ENCODE data around the gene IRAG1.

IRAG1 gene

DNA sequence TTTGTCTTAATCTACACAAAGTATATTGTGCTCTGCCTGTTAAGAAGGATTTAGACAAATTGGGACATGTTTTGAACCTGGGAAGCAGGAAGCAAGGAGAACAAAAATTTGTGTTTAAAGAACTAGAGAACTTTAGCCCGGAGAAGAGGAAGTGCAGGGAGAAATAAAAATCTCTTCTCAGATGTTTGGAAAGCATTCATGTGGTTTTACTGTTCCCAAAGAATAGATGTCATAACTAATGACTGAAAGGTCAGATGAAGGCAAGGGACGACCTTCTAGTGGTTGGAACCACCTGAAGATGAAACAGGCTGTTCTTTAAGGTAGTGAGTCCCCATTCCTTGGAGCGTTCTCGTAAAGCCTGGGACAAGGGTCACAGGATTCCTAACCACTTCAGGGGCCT, 38.3 kb downstream of the IRAG1 start:
- DNase-seq (ENCODE audit: low read depth, low spot score), result no peak
- H3K36me3 ChIP-seq (ENCODE audit: control insufficient read depth, insufficient read depth, low read length), result no peaks in the 10 kb centered on the region
- H3K27ac ChIP-seq (ENCODE audit: low read length), result no peak overlapping the region
- H3K4me3 ChIP-seq (ENCODE audit: low read length), result no peak overlapping the region
- no peaks in the 10 kb centered on the region for H3K9me3 ChIP-seq (ENCODE audit: control insufficient read depth, insufficient read depth, low read length)
- 0 out of 2 replicates have a peak, but pooled peaks cover 1% of the 10 kb centered on the region for H3K4me1 ChIP-seq (ENCODE audit: control insufficient read depth, insufficient read depth, low read length)
- no peaks in the 10 kb centered on the region for H3K27me3 ChIP-seq (ENCODE audit: control insufficient read depth, insufficient read depth, low read length)
- no CpG with 5 or more reads among the region's 4 CpGs for WGBS (ENCODE audit: insufficient coverage, insufficient read length)

DNA sequence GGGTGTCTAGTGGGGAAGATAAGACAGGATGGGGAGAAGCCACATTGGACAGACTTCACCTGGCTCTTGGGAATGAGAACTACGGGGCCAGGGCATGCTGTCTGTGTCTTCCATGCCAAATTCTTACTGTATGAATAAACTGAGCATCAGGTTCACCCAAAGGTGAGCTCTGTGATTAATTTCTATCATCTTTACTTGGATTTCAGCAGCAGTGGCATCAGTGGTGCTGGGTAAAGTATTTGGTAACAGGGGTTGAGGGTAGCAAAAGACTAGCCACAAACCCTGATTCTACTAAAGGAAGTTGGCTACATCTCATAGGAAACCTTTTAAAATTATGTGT, 38.8 kb downstream of the IRAG1 start:
- H3K36me3 ChIP-seq (ENCODE audit: control insufficient read depth, insufficient read depth, low read length), result no peaks in the 10 kb centered on the region
- no peak for DNase-seq (ENCODE audit: low read depth, low spot score)
- WGBS (ENCODE audit: insufficient coverage, insufficient read length), result no CpG with 5 or more reads among the region's 1 CpG
- no peaks in the 10 kb centered on the region for H3K9me3 ChIP-seq (ENCODE audit: control insufficient read depth, insufficient read depth, low read length)
- H3K27me3 ChIP-seq (ENCODE audit: control insufficient read depth, insufficient read depth, low read length), result no peaks in the 10 kb centered on the region
- H3K27ac ChIP-seq (ENCODE audit: low read length), result no peak overlapping the region
- H3K4me1 ChIP-seq (ENCODE audit: control insufficient read depth, insufficient read depth, low read length), result 0 out of 2 replicates have a peak, but pooled peaks cover 1% of the 10 kb centered on the region
- no peak overlapping the region for H3K4me3 ChIP-seq (ENCODE audit: low read length)

DNA sequence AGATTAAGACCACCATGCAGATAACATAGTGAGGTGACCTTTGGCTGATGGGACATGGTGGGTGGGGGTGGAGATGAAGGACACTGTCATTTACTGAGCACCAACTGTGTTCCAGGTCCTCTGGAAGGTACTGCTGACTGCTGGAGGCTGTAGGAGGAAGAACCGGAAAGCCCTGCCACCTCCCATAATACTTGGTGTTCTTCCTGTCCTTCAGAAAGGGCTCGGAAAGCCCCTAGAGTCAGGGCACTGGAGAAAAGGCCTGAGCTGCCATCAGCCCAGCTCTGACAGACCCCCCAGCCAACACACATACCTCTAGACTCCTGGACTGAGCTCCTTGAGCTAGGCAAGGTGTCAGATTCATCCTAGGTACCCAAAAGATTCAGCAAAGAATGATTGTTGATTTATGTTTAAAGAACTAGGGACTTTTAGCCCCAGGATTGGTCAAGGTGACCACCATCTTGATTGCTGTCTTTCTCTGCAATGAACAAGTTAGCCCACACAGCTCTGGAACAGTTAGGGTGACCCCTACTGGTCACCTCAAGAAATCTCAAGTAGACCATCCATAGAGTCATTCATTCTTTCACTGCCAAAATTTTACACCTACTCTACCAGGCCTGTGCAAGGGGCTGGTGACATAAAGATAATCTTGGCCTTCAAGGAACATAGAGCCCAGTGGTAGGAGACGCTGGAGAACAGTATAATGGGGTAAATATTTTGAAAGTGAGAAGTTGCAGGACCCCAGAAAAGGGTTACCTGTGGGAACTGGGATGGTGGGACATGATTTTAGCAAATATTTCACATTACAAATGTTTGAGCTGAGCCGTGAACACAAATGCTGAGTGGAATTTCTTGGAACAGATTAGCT, 39.4 kb downstream of the IRAG1 start:
- no peaks in the 10 kb centered on the region for H3K27me3 ChIP-seq (ENCODE audit: control insufficient read depth, insufficient read depth, low read length)
- DNase-seq (ENCODE audit: low read depth, low spot score), result peak; percentile 43
- H3K9me3 ChIP-seq (ENCODE audit: control insufficient read depth, insufficient read depth, low read length), result no peaks in the 10 kb centered on the region
- no peak overlapping the region for H3K27ac ChIP-seq (ENCODE audit: low read length)
- WGBS (ENCODE audit: insufficient coverage, insufficient read length), result no CpG with 5 or more reads among the region's 4 CpGs
- H3K36me3 ChIP-seq (ENCODE audit: control insufficient read depth, insufficient read depth, low read length), result no peaks in the 10 kb centered on the region
- H3K4me3 ChIP-seq (ENCODE audit: low read length), result no peak overlapping the region
- 0 out of 2 replicates have a peak, but pooled peaks cover 1% of the 10 kb centered on the region for H3K4me1 ChIP-seq (ENCODE audit: control insufficient read depth, insufficient read depth, low read length)

DNA sequence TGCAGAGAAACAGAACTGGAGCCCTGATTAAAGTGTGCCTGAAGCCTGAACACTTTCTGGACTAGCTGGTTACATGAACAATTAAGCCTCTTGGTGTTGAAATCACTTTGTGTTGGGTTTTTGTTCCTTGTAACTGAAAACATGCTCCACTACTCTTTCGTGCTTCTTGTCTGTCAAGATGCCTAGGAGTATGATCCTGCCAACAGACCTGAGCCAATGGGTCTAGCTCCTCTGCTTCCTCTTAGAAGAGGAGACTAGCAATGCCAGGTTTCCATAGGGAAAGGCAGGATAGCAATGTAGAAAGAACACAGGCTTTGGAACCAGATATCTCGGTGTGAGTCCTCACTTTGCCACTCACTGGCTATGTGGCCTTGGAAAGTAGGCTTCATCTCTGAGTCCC, 40.3 kb downstream of the IRAG1 start:
- no peak overlapping the region for H3K27ac ChIP-seq (ENCODE audit: low read length)
- H3K4me1 ChIP-seq (ENCODE audit: control insufficient read depth, insufficient read depth, low read length), result 0 out of 2 replicates have a peak, but pooled peaks cover 1% of the 10 kb centered on the region
- no peak overlapping the region for H3K4me3 ChIP-seq (ENCODE audit: low read length)
- H3K27me3 ChIP-seq (ENCODE audit: control insufficient read depth, insufficient read depth, low read length), result no peaks in the 10 kb centered on the region
- no peak for DNase-seq (ENCODE audit: low read depth, low spot score)
- no peaks in the 10 kb centered on the region for H3K36me3 ChIP-seq (ENCODE audit: control insufficient read depth, insufficient read depth, low read length)
- no CpG with 5 or more reads among the region's 2 CpGs for WGBS (ENCODE audit: insufficient coverage, insufficient read length)
- no peaks in the 10 kb centered on the region for H3K9me3 ChIP-seq (ENCODE audit: control insufficient read depth, insufficient read depth, low read length)

DNA sequence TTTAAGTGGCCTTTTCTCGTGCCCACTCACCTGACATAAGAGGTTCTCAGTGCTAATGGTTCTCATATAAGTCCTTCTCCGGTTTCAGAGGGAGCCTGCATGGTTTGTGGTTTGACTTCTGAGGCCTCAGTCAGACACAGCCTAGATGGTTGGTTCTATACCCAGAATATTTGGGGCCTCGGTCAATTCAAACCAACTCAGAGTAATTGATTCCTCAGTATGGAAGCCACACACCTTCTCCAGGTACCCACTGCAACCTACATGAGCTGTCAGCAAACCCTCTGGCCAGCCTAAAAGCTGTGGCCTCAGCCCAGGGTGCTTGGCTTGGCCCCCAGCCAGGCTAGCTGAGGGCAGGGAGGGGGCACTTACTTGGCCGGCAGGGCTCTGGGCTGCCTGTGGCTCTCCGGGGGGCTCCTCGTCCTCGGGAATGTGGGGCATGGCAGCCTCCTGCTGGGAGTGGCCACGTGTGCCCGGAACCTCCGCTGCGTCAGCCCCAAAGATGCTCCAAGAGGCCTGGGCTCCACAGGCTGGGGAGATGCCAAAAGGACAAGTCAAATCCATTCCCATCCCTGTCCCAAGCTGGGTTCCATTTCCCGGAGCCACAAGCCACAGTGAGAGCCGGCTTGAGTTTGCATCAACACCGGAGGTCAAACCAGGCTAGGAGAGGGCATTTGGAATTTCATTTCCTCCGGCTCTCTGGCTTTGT, 41.7 kb downstream of the IRAG1 start:
- no peak for DNase-seq (ENCODE audit: low read depth, low spot score)
- Histone ChIP-seq H3K27ac (ENCODE audit: low read length) (no peak overlapping the region), H3K36me3 (ENCODE audit: control insufficient read depth, insufficient read depth, low read length) (no peaks in the 10 kb centered on the region), H3K4me1 (ENCODE audit: control insufficient read depth, insufficient read depth, low read length) (0 out of 2 replicates have a peak, but pooled peaks cover 1% of the 10 kb centered on the region), H3K4me3 (ENCODE audit: low read length) (no peak overlapping the region), H3K9me3 (ENCODE audit: control insufficient read depth, insufficient read depth, low read length) (no peaks in the 10 kb centered on the region), H3K27me3 (ENCODE audit: control insufficient read depth, insufficient read depth, low read length) (no peaks in the 10 kb centered on the region)
- WGBS (ENCODE audit: insufficient coverage, insufficient read length), result no CpG with 5 or more reads among the region's 15 CpGs

DNA sequence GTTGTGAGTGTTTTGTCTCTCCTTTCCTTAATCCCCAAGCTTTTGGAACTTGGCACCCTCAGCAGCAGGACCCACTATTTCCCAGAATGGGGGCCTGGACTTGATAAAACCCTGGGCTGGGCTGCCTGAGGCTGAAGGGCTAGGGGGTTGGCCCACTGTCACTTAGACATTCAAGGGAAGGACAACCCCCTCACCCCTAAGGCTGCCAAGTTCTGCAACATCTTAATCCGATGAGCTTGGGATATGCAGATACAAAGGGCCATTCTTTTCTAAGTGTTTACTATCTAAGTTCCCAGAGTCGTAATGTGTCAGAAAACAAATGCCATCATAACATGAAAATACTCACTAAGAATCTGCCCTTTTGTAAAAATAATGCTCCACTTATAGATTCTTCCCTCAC, 42.9 kb downstream of the IRAG1 start:
- 0 out of 2 replicates have a peak, but pooled peaks cover 1% of the 10 kb centered on the region for H3K4me1 ChIP-seq (ENCODE audit: control insufficient read depth, insufficient read depth, low read length)
- no peak overlapping the region for H3K27ac ChIP-seq (ENCODE audit: low read length)
- no peaks in the 10 kb centered on the region for H3K36me3 ChIP-seq (ENCODE audit: control insufficient read depth, insufficient read depth, low read length)
- H3K9me3 ChIP-seq (ENCODE audit: control insufficient read depth, insufficient read depth, low read length), result no peaks in the 10 kb centered on the region
- no peak overlapping the region for H3K4me3 ChIP-seq (ENCODE audit: low read length)
- WGBS (ENCODE audit: insufficient coverage, insufficient read length), result no CpG with 5 or more reads among the region's 2 CpGs
- no peaks in the 10 kb centered on the region for H3K27me3 ChIP-seq (ENCODE audit: control insufficient read depth, insufficient read depth, low read length)
- no peak for DNase-seq (ENCODE audit: low read depth, low spot score)

DNA sequence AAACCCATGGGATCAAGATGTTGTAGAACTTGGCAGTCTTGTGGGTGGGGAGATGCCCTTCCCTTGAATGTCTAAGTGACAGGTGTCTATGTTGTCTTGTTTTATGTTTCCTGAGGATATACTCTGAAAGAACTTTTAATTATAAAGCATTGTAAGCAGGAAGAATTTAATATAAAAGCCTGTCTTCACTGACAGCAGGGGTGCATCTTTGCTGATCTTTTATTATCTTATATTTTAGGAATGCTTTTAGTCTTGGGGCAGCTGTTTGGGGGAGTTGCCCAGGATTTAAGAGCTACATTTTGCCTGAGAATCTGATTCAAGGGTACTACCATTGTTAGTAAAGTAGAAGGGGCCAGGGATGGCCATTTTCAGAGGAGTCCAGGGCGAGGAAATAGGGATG, 43.4 kb downstream of the IRAG1 start:
- no peak for DNase-seq (ENCODE audit: low read depth, low spot score)
- no CpG with 5 or more reads among the region's 1 CpG for WGBS (ENCODE audit: insufficient coverage, insufficient read length)
- Histone ChIP-seq H3K4me3 (ENCODE audit: low read length) (no peak overlapping the region), H3K4me1 (ENCODE audit: control insufficient read depth, insufficient read depth, low read length) (0 out of 2 replicates have a peak, but pooled peaks cover 1% of the 10 kb centered on the region), H3K27me3 (ENCODE audit: control insufficient read depth, insufficient read depth, low read length) (no peaks in the 10 kb centered on the region), H3K9me3 (ENCODE audit: control insufficient read depth, insufficient read depth, low read length) (no peaks in the 10 kb centered on the region), H3K36me3 (ENCODE audit: control insufficient read depth, insufficient read depth, low read length) (no peaks in the 10 kb centered on the region), H3K27ac (ENCODE audit: low read length) (no peak overlapping the region)

DNA sequence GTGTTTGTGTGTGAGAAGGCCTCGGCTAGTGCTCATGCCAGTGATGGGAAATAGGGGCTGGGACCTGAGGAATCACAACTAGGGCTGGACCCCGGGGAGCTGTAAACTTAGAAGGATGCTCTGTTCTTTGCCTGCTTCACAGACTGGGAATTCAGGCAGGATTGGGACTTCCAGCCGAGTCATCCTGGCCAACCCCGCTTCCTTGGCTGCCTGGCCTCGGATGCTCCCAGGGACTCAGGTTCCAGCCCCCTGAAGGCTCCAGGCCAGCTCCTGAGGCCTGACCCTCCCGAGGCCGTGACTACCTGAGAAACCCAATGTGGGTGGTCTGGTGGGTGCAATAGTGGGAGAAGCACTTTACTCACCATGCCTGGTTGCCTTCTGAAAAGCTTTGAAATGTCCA, 44.7 kb downstream of the IRAG1 start:
- no peaks in the 10 kb centered on the region for H3K9me3 ChIP-seq (ENCODE audit: control insufficient read depth, insufficient read depth, low read length)
- 0 out of 2 replicates have a peak, but pooled peaks cover 1% of the 10 kb centered on the region for H3K4me1 ChIP-seq (ENCODE audit: control insufficient read depth, insufficient read depth, low read length)
- H3K27me3 ChIP-seq (ENCODE audit: control insufficient read depth, insufficient read depth, low read length), result no peaks in the 10 kb centered on the region
- H3K27ac ChIP-seq (ENCODE audit: low read length), result no peak overlapping the region
- no peak for DNase-seq (ENCODE audit: low read depth, low spot score)
- H3K36me3 ChIP-seq (ENCODE audit: control insufficient read depth, insufficient read depth, low read length), result no peaks in the 10 kb centered on the region
- WGBS (ENCODE audit: insufficient coverage, insufficient read length), result no CpG with 5 or more reads among the region's 7 CpGs
- H3K4me3 ChIP-seq (ENCODE audit: low read length), result no peak overlapping the region

DNA sequence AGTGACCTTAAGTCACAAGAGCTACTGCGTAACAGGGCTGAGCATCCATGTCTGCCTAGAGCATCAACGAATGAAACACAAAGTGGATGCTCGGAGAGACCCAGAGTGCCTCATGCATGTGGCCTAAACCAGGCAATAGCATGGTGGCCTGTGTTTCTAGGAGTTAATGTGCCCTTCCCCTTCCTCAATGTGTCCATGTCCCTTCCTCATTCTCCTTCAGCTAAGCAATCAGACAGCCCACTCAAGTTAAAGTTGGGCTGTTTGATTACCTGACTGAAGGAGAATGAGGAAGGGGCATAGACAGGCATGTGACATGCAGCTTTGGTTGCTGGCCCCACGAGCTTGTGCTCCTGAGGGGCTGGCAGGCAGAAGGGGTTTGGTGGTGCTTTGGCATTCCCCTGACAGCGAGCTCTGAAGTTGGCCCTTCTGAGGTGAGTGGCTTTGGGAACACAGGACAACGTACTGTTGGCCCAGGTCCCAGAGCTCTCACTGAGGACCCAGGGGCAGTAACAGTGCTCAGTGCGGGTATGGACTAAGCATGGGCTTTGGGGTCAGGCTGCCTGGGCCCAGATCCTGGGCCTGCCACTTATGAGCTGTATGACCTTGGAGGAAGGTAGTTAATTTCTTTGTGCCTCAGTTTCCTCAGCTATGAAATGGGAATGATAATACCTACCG, 46.7 kb downstream of the IRAG1 start:
- 0 out of 2 replicates have a peak, but pooled peaks cover under 1% of the 10 kb centered on the region for H3K4me1 ChIP-seq (ENCODE audit: control insufficient read depth, insufficient read depth, low read length)
- no peaks in the 10 kb centered on the region for H3K9me3 ChIP-seq (ENCODE audit: control insufficient read depth, insufficient read depth, low read length)
- H3K36me3 ChIP-seq (ENCODE audit: control insufficient read depth, insufficient read depth, low read length), result no peaks in the 10 kb centered on the region
- H3K4me3 ChIP-seq (ENCODE audit: low read length), result no peak overlapping the region
- DNase-seq (ENCODE audit: low read depth, low spot score), result no peak
- H3K27ac ChIP-seq (ENCODE audit: low read length), result no peak overlapping the region
- WGBS (ENCODE audit: insufficient coverage, insufficient read length), result no CpG with 5 or more reads among the region's 8 CpGs
- no peaks in the 10 kb centered on the region for H3K27me3 ChIP-seq (ENCODE audit: control insufficient read depth, insufficient read depth, low read length)

DNA sequence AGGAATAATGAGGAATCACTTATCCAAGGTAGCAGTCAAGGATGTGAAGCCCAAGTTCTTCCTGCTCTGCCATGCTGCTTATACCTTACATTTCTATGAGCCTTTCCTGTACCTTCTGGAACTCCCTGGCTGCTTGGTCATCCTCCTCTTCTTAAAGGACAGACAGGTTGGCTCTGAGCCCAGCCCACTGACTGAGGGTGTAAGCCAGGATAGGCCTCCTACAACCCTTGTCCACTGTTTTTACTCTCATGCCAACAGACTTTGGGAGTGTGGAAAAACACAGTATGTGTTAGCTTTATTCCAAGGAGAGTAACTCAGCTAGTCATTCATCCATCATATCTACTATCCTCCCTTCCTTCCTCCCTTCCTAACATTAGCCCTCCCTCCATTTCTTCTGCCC, 47.5 kb downstream of the IRAG1 start:
- no peaks in the 10 kb centered on the region for H3K4me1 ChIP-seq (ENCODE audit: control insufficient read depth, insufficient read depth, low read length)
- no peak for DNase-seq (ENCODE audit: low read depth, low spot score)
- H3K36me3 ChIP-seq (ENCODE audit: control insufficient read depth, insufficient read depth, low read length), result no peaks in the 10 kb centered on the region
- H3K27me3 ChIP-seq (ENCODE audit: control insufficient read depth, insufficient read depth, low read length), result no peaks in the 10 kb centered on the region
- no peak overlapping the region for H3K4me3 ChIP-seq (ENCODE audit: low read length)
- no peaks in the 10 kb centered on the region for H3K9me3 ChIP-seq (ENCODE audit: control insufficient read depth, insufficient read depth, low read length)
- H3K27ac ChIP-seq (ENCODE audit: low read length), result no peak overlapping the region
